ENCODE measurements around the gene SRF. TPM values are rescaled to one million over a fixed set of nuclear protein-coding genes. Genes with fewer than 3 reads are reported as not detected.

Gene SRF
- total RNA-seq, 2 experiments from 2014 or later, result 37.6 to 38.5 TPM

DNA sequence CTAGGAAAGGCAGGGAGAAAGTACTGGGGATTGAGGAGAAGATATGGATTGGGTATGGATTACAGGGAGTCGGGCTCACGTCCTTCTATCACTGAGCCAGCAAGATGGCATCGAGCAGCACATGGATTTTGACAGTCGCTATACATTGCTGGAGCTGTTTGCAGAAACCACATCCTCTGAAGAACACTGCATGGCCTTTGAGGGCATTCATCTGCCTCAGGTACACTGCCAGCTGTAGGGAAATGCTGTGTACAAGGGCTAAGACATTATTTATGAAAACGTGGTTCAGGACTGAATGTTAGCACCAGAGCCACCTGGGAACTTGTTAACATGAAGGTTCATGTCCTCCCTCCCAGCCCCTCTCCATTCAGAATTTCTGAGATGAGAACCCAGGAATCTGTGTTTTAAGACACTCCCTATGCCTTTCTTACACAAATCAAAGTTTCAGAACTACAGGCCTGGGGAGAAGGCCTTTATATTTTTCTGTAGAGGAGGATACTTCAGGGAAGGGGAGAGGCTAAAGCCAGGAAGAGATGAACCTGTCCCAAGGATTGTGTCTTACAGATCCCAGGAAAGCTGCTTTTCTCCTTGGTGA, 14.4 kb downstream of the SRF start:
- H3K4me3 Mint-ChIP-seq, result no peak overlapping the region
- ChIA-PET POLR2A (no interaction called here), CTCF (interaction anchor here (0.9 to 1.1 kb wide), 2 partner anchors 11 to 36 kb away, joined by 3 to 4 read pairs; no protein-coding TSS in a partner anchor)
- ATAC-seq, result peak; percentile 37
- peak overlapping the region; percentile 63 for H3K27ac Mint-ChIP-seq
- intact Hi-C loops (cut with DNase I, micrococcal nuclease), result no loop called here
- no peak for DNase-seq
- H3K27me3 Mint-ChIP-seq, result no peaks in the 10 kb centered on the region
- peaks cover 37% of the 10 kb centered on the region for H3K36me3 Mint-ChIP-seq (ENCODE audit: low read depth)
- H3K4me1 Mint-ChIP-seq, result peaks cover 52% of the 10 kb centered on the region
- no peaks in the 10 kb centered on the region for H3K9me3 Mint-ChIP-seq (ENCODE audit: low read depth)

DNA sequence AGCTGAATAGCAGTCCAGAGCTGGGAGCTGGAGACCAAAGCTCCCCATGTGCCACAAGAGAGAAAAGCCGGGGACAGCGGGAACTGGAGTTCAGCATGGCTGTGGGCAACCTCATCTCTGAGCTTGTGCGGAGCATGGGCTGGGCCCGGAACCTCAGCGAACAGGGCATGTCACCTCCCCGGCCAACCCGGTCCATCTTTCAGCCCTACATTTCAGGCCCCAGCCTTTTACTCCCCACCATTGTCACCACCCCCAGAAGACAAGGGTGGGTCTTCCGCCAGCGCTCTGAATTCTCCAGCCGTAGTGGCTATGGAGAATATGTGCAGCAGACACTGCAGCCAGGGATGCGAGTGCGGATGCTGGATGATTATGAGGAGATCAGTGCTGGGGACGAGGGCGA, 14.9 kb downstream of the SRF start:
- Mint-ChIP-seq H3K4me3 (no peak overlapping the region), H3K4me1 (peaks cover 55% of the 10 kb centered on the region), H3K9me3 (ENCODE audit: low read depth) (no peaks in the 10 kb centered on the region), H3K36me3 (ENCODE audit: low read depth) (peaks cover 38% of the 10 kb centered on the region), H3K27me3 (no peaks in the 10 kb centered on the region), H3K27ac (peak overlapping the region; percentile 63)
- POLR2A ChIA-PET, result no interaction called here
- CTCF ChIA-PET, result interaction anchor here (0.9 kb wide), 1 partner anchor 36 kb away, joined by 3 read pairs; no protein-coding TSS in a partner anchor
- no peak for ATAC-seq
- DNase-seq, result no peak
- intact Hi-C loops (cut with DNase I, micrococcal nuclease), result no loop called here

DNA sequence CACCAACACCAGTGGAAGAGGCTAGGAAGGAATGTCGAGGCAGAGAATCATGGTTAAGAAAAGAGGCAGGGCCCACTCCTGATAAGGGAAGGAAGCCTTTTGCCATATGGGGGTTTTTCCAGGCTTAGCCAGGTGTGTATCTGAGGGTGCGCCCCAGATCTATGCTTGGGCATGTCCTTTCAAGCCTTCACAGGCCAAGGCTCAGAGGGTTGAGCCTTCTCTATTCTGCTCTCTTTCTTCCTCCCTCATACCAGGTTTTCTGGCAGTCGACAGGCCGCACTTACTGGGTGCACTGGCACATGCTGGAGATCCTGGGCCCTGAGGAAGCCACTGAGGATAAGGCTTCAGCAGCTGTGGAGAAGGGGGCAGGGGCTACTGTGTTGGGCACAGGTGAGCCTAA, 15.6 kb downstream of the SRF start:
- Mint-ChIP-seq H3K9me3 (ENCODE audit: low read depth) (no peaks in the 10 kb centered on the region), H3K36me3 (ENCODE audit: low read depth) (peaks cover 36% of the 10 kb centered on the region), H3K4me1 (peaks cover 48% of the 10 kb centered on the region), H3K27ac (peak overlapping the region; percentile 52), H3K4me3 (no peak overlapping the region), H3K27me3 (no peaks in the 10 kb centered on the region)
- no peak for ATAC-seq
- ChIA-PET CTCF (no interaction called here), POLR2A (no interaction called here)
- DNase-seq, result no peak
- intact Hi-C loops (cut with DNase I, micrococcal nuclease), result no loop called here

DNA sequence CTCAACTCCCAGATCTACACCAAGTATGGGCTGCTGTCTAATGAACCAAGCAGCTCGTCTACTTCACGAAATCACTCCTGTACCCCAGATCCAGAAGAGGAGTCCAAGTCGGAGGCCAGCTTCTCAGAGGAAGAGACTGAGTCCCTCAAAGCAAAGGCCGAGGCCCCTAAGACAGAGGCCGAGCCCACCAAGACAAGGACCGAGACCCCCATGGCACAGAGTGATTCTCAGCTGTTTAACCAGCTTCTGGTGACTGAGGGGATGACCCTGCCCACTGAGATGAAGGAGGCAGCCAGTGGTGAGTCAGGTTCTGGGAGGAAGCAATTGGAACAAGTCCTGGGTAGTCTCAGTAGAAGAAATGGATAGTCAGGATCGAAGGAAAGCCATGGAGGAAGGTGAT, 16.8 kb downstream of the SRF start:
- Mint-ChIP-seq H3K27ac (no peak overlapping the region), H3K9me3 (ENCODE audit: low read depth) (no peaks in the 10 kb centered on the region), H3K4me1 (peaks cover 44% of the 10 kb centered on the region), H3K27me3 (no peaks in the 10 kb centered on the region), H3K4me3 (no peak overlapping the region), H3K36me3 (ENCODE audit: low read depth) (peaks cover 39% of the 10 kb centered on the region)
- no peak for ATAC-seq
- intact Hi-C loops (cut with DNase I, micrococcal nuclease), result no loop called here
- no peak for DNase-seq
- POLR2A ChIA-PET, result no interaction called here
- CTCF ChIA-PET, result interaction anchor here (0.5 to 1.1 kb wide), 3 partner anchors 14 to 413 kb away, joined by 3 to 4 read pairs (median 4); no protein-coding TSS in a partner anchor

GRCh38 chr6:43188426-43188825, 17.4 kb downstream of the SRF start:
- H3K4me3 Mint-ChIP-seq, result no peak overlapping the region
- peaks cover 38% of the 10 kb centered on the region for H3K4me1 Mint-ChIP-seq
- no peak for DNase-seq
- H3K27ac Mint-ChIP-seq, result no peak overlapping the region
- no peaks in the 10 kb centered on the region for H3K27me3 Mint-ChIP-seq
- no peaks in the 10 kb centered on the region for H3K9me3 Mint-ChIP-seq (ENCODE audit: low read depth)
- H3K36me3 Mint-ChIP-seq (ENCODE audit: low read depth), result peaks cover 44% of the 10 kb centered on the region
- POLR2A ChIA-PET, result no interaction called here
- CTCF ChIA-PET, result interaction anchor here (0.5 to 1.1 kb wide), 3 partner anchors 44 to 412 kb away, joined by 3 to 4 read pairs (median 3); no protein-coding TSS in a partner anchor
- intact Hi-C loops (cut with DNase I, micrococcal nuclease), result no loop called here
- no peak for ATAC-seq

- no peak for ATAC-seq
- ChIA-PET CTCF (no interaction called here), POLR2A (no interaction called here)
- Mint-ChIP-seq H3K27ac (no peak overlapping the region), H3K27me3 (no peaks in the 10 kb centered on the region), H3K9me3 (ENCODE audit: low read depth) (no peaks in the 10 kb centered on the region), H3K4me1 (peaks cover 24% of the 10 kb centered on the region), H3K4me3 (no peak overlapping the region), H3K36me3 (ENCODE audit: low read depth) (peaks cover 45% of the 10 kb centered on the region)
- DNase-seq, result no peak
- intact Hi-C loops (cut with DNase I, micrococcal nuclease), result no loop called here
These were observed 18.8 kb downstream of the SRF start for GRCh38 chr6:43189776-43190304.

GRCh38 chr6:43192911-43193310, 21.8 kb downstream of the SRF start:
- H3K4me1 Mint-ChIP-seq, result peaks cover 10% of the 10 kb centered on the region
- intact Hi-C loops (cut with DNase I, micrococcal nuclease), result no loop called here
- no peaks in the 10 kb centered on the region for H3K27me3 Mint-ChIP-seq
- CTCF ChIA-PET, result no interaction called here
- ATAC-seq, result no peak
- H3K9me3 Mint-ChIP-seq (ENCODE audit: low read depth), result no peaks in the 10 kb centered on the region
- H3K36me3 Mint-ChIP-seq (ENCODE audit: low read depth), result peaks cover 39% of the 10 kb centered on the region
- no peak for DNase-seq
- no peak overlapping the region for H3K27ac Mint-ChIP-seq
- POLR2A ChIA-PET, result no interaction called here
- H3K4me3 Mint-ChIP-seq, result no peak overlapping the region

DNA sequence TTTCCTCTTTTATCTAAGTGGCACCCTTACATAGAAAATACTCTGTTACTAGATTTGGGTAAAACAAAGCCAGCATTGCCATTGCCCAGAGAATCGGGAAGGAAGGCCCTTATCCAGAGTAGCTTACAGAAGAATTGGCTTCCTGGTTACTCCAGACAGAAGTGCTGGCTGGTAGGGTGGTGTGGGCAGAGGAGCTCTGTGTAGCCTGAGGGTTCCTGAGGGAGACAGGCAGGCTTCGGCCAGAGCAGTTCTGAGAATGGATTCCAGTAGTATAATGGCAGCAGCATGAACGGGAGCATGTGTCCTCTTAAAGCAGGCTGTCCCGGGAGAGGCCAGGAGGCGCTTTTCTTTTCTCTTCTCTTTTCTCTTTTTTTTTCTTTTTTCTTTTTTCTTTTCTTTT, 22.9 kb downstream of the SRF start:
- no peak for DNase-seq
- intact Hi-C loops (cut with DNase I, micrococcal nuclease), result no loop called here

DNA sequence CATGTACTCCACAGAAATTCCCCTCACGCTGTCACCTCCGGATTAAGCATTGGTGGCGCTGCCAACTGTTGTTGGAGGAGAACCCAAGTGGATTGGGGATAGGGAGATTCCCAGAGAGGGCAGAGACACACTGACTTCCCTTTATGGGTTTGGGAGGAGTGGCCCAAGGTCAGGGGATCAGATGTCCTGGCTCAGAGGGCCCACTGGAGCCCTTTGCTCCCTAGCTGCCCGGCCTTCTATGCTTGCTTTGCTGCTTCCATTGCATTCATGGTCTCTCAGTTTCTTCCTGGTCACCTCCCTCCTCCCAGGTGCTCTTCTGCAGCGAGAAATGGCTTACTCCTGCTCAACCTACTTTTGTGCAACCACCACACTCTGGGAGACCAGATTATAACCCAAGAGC, 25.3 kb downstream of the SRF start:
- H3K27ac Mint-ChIP-seq, result no peak overlapping the region
- H3K4me3 Mint-ChIP-seq, result no peak overlapping the region
- no peaks in the 10 kb centered on the region for H3K4me1 Mint-ChIP-seq
- H3K36me3 Mint-ChIP-seq (ENCODE audit: low read depth), result peaks cover 41% of the 10 kb centered on the region
- CTCF ChIA-PET, result no interaction called here
- POLR2A ChIA-PET, result no interaction called here
- ATAC-seq, result no peak
- H3K9me3 Mint-ChIP-seq (ENCODE audit: low read depth), result no peaks in the 10 kb centered on the region
- intact Hi-C loops (cut with DNase I, micrococcal nuclease), result no loop called here
- no peaks in the 10 kb centered on the region for H3K27me3 Mint-ChIP-seq
- no peak for DNase-seq

More for the DNA sequence above, 22.9 kb downstream of the SRF start:
- ChIA-PET POLR2A (no interaction called here), CTCF (no interaction called here)
- Mint-ChIP-seq H3K36me3 (ENCODE audit: low read depth) (peaks cover 31% of the 10 kb centered on the region), H3K27me3 (no peaks in the 10 kb centered on the region), H3K9me3 (ENCODE audit: low read depth) (no peaks in the 10 kb centered on the region), H3K4me3 (no peak overlapping the region), H3K4me1 (peaks cover 7% of the 10 kb centered on the region), H3K27ac (no peak overlapping the region)
- ATAC-seq, result no peak

- CTCF ChIA-PET, result interaction anchor here (0.8 kb wide), 2 partner anchors 57 to 307 kb away, joined by 3 read pairs; no protein-coding TSS in a partner anchor
- Mint-ChIP-seq H3K27ac (peak overlapping the region; percentile 52), H3K27me3 (no peaks in the 10 kb centered on the region), H3K36me3 (ENCODE audit: low read depth) (peaks cover 28% of the 10 kb centered on the region), H3K4me3 (no peak overlapping the region), H3K9me3 (ENCODE audit: low read depth) (no peaks in the 10 kb centered on the region), H3K4me1 (no peaks in the 10 kb centered on the region)
- POLR2A ChIA-PET, result no interaction called here
- intact Hi-C loops (cut with DNase I, micrococcal nuclease), result no loop called here
- no peak for DNase-seq
- ATAC-seq, result no peak
These were observed 28.8 kb downstream of the SRF start for GRCh38 chr6:43199912-43200311.

DNA sequence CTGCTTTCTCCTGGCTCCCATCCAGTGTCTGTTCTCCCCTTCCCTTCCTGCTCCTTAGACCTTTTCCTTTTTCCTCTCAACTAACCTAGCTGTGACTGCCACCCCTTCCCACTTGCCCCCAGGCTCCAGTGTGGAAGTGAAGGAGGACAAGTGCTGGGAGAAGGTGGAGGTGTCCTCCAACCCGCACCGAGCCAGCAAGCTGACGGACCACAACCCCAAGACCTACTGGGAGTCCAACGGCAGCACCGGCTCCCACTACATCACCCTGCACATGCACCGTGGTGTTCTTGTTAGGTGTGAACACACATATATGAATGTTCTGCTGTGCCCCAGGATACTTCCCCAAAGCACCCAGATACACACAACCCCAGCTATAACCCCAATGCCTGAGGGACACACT, 29.5 kb downstream of the SRF start:
- Mint-ChIP-seq H3K4me1 (no peaks in the 10 kb centered on the region), H3K9me3 (ENCODE audit: low read depth) (no peaks in the 10 kb centered on the region), H3K27ac (no peak overlapping the region), H3K4me3 (no peak overlapping the region), H3K27me3 (no peaks in the 10 kb centered on the region), H3K36me3 (ENCODE audit: low read depth) (peaks cover 30% of the 10 kb centered on the region)
- no peak for DNase-seq
- POLR2A ChIA-PET, result no interaction called here
- ATAC-seq, result no peak
- intact Hi-C loops (cut with DNase I, micrococcal nuclease), result no loop called here
- CTCF ChIA-PET, result interaction anchor here (1.4 kb wide), 1 partner anchor 57 kb away, joined by 3 read pairs; no protein-coding TSS in a partner anchor

DNA sequence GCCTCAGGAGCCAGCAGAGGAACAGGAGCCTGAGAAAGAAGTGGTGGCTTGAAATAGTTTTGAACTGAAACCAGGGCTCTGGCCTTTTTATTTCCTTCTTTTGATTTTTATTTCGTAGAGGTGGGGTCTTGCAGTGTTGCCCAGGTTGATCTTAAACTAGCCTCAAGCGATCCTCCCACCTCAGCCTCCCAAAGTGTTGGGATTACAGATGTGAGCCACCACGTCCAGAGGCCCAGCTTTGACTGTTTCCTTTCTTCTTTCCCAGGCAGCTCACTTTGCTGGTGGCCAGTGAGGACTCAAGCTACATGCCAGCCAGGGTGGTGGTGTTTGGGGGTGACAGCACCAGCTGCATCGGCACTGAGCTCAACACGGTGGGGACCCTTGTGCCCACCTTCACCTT, 31.4 kb downstream of the SRF start:
- DNase-seq (no peak), ATAC-seq (no peak)
- ChIA-PET POLR2A (interaction anchor here (0.7 kb wide), 1 partner anchor 182 kb away, joined by 3 read pairs; no protein-coding TSS in a partner anchor), CTCF (interaction anchor here (1.1 kb wide), 1 partner anchor 15 kb away, joined by 4 read pairs; no protein-coding TSS in a partner anchor)
- Mint-ChIP-seq H3K27ac (no peak overlapping the region), H3K9me3 (ENCODE audit: low read depth) (no peaks in the 10 kb centered on the region), H3K4me1 (no peaks in the 10 kb centered on the region), H3K36me3 (ENCODE audit: low read depth) (peaks cover 36% of the 10 kb centered on the region), H3K27me3 (no peaks in the 10 kb centered on the region), H3K4me3 (no peak overlapping the region)
- intact Hi-C loops (cut with DNase I, micrococcal nuclease), result no loop called here

Data from activated CD4-positive, alpha-beta T cell treated with anti-CD3 and anti-CD28 coated beads for 36 hours (primary cell).